Esophagus (tissue), 2 donors: ENCODE measurements around the gene SUPT3H. TPM values are rescaled to one million over a fixed set of nuclear protein-coding genes. Genes with fewer than 3 reads are reported as not detected.
"Not testable (repeated sequence)": the region's sequence is repeated elsewhere in the genome, so short reads cannot be mapped to it uniquely, and the experiment has no call there.

Experiments
- H3K27ac ChIP-seq, 2 donors: one replicate each; pipeline ENCODE4 v1.5.1; 2013; ENCODE audit warnings: low read depth in 2 of 2, mild to moderate bottlenecking in 2 of 2, inconsistent platforms in 1 of 2, low read length in 1 of 2, moderate library complexity in 1 of 2
- H3K27me3 ChIP-seq, 2 donors: one replicate each; pipeline ENCODE4 v1.6.1; 2013; ENCODE audit warnings: low read length in 2 of 2, control low read depth in 1 of 2, mild to moderate bottlenecking in 1 of 2; ENCODE audit not compliant: insufficient read depth in 2 of 2, control insufficient read depth in 1 of 2
- H3K36me3 ChIP-seq, 2 donors: one replicate each; pipeline ENCODE4 v1.6.1; 2013; ENCODE audit warnings: low read length in 1 of 2; ENCODE audit not compliant: control insufficient read depth in 2 of 2, insufficient read depth in 2 of 2
- H3K4me1 ChIP-seq, 2 donors: one replicate each; pipeline ENCODE4 v1.6.1; 2013; ENCODE audit warnings: low read length in 1 of 2; ENCODE audit not compliant: control insufficient read depth in 2 of 2, insufficient read depth in 2 of 2
- H3K4me3 ChIP-seq, 2 donors: one replicate each; pipeline ENCODE4 v1.5.1; 2013; ENCODE audit warnings: low read length in 2 of 2, mild to moderate bottlenecking in 2 of 2, low read depth in 1 of 2, moderate library complexity in 1 of 2
- H3K9me3 ChIP-seq, 2 donors: one replicate each; pipeline ENCODE4 v1.6.1; 2013; ENCODE audit warnings: mild to moderate bottlenecking in 2 of 2, low read depth in 1 of 2, low read length in 1 of 2, moderate library complexity in 1 of 2; ENCODE audit not compliant: control insufficient read depth in 2 of 2, insufficient read depth in 1 of 2
- WGBS, 2 donors: extraction: QIAGEN DNeasy Blood & Tissue Kit; methylation state at CpG; one replicate each; pipeline ENCODE4 v1.1.7; 2013; 5-methylcytosine and 5-hydroxymethylcytosine counted together
- polyA plus RNA-seq, 2 donors: library from polyadenylated mRNA; stranded (reverse); fragments of 200-250 nt; gene quantifications; one replicate each; pipeline ENCODE4 v1.2.3, GENCODE V29; 2013
- donor health status: healthy with polysubstance abuse.
- donor health status: Bipolar disorder and iron deficiency.

The SUPT3H gene
- polyA plus RNA-seq, 2 donors, result 2.8 to 3.6 TPM

DNA sequence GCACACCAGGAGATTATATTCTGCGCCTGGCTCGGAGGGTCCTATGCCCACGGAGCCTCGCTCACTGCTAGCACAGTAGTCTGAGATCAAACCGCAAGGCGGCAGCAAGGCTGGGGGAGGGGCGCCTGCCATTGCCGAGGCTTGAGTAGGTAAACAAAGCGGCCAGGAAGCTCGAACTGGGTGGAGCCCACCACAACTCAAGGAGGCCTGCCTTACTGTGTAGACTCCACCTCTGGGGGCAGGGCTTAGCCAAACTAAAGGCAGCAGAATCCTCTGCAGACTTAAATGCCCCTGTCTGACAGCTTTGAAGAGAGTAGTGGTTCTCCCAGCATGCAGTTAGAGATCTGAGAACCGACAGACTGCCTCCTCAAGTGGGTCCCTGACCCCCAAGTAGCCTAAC, 477.4 kb downstream of the SUPT3H start:
- H3K4me1 ChIP-seq, H3K4me3 ChIP-seq, H3K9me3 ChIP-seq, H3K27ac ChIP-seq, H3K36me3 ChIP-seq, H3K27me3 ChIP-seq: not testable (repeated sequence)
- WGBS, 2 donors, result 94 to 98% methylated on average over 8 to 11 of the region's 11 CpGs

DNA sequence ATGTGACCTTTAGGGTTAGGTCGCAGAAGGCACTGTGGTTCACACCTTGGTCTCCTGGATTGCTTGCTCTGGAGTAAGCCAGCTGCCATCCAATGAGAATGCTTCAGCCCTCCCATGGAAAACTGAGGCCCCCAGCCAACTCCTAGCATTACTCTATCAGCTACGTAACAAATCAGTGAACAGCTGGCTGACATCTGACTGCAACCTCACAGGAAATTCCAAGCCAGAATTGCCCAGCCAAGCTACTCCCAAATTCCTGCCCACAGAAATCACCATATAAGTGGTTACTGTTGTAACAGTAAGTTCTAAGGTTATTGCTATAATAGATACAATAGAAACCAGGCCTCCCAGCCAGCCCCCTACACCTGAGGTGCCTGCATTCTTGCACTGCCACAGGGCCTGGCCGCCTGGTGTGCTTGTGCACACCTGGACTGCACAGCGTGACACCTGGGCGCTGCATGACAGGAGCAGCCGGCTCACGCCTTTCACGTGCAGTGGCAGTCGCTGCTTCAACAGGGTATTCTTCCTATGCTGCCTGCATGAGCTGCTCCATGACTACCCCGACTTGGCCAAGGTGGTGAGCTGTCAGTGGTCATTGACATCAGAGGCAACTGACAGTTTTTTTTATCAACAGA, 479.3 kb downstream of the SUPT3H start:
- no peaks in the 10 kb centered on the region for H3K9me3 ChIP-seq
- no peak overlapping the region for H3K4me3 ChIP-seq
- 93 to 97% methylated on average over 10 of the region's 10 CpGs for WGBS, 2 donors
- H3K27ac ChIP-seq, result no peak overlapping the region
- H3K36me3 ChIP-seq, result no peaks in the 10 kb centered on the region
- no peaks in the 10 kb centered on the region for H3K27me3 ChIP-seq
- no peaks in the 10 kb centered on the region for H3K4me1 ChIP-seq

DNA sequence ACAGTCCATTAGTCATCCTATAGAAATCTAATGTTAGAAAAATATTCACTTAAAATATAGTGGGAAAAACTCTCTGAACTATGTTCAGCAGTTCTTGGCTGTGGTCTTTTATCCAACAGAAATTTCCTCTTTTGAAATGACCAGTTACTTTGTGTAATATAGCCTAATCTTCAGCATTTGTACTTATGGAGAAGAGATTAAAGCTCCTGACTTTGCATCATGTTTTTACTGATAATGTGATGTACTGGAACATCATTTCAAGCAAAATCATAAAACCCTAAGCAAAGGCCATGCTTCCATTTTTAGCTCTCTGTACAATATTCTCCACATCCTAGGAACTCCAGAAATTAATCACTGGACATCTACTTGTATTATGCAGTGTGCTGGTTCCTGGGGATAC, 480.4 kb downstream of the SUPT3H start:
- no peak overlapping the region for H3K27ac ChIP-seq
- H3K27me3 ChIP-seq, result no peaks in the 10 kb centered on the region
- H3K36me3 ChIP-seq, result no peaks in the 10 kb centered on the region
- no peaks in the 10 kb centered on the region for H3K4me1 ChIP-seq
- H3K9me3 ChIP-seq, result no peaks in the 10 kb centered on the region
- H3K4me3 ChIP-seq, result no peak overlapping the region

DNA sequence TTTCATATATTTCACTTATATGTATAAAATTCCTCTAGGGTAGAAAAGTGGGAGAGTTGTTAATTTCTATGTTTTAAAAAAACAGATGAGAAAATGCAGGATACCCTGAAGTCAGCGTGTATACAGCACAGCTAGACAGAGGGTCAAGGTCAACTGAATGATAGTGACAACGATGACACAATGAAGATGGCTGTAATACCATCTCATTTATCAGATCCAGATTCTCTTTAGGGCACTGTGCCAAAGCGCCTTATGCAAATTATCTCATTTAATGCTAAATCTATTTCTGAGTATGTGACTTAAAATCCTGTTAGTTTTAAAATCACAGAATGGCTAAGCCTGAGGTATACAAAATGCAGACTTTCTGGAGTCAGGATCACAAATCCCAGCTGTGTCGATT, 481.0 kb downstream of the SUPT3H start:
- Histone ChIP-seq H3K4me1 (no peaks in the 10 kb centered on the region), H3K9me3 (no peaks in the 10 kb centered on the region), H3K27me3 (no peaks in the 10 kb centered on the region), H3K27ac (no peak overlapping the region), H3K36me3 (no peaks in the 10 kb centered on the region), H3K4me3 (no peak overlapping the region)
- WGBS, 2 donors, result 67 to 75% methylated on average over 4 of the region's 4 CpGs

DNA sequence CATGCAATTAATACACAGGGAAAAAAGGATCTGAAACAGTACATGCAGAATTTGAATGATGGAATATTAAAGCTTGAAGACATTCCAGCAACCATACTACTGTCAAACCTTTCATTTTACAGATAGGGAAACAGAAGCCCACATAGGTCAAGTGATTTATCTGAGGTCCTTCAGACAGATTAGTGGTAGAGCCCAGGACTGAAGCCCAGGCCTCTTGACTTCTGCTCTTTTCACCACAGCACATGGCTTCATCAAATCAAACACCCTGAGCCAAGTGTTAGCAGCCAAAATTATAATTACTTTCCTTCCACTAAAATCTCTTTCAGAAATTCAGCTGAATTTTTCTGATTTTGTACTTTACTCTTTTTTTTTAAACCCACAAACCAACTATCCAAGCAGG, 485.2 kb downstream of the SUPT3H start:
- Histone ChIP-seq H3K36me3 (no peaks in the 10 kb centered on the region), H3K27me3 (no peaks in the 10 kb centered on the region), H3K4me1 (no peaks in the 10 kb centered on the region), H3K4me3 (no peak overlapping the region), H3K27ac (no peak overlapping the region), H3K9me3 (no peaks in the 10 kb centered on the region)

DNA sequence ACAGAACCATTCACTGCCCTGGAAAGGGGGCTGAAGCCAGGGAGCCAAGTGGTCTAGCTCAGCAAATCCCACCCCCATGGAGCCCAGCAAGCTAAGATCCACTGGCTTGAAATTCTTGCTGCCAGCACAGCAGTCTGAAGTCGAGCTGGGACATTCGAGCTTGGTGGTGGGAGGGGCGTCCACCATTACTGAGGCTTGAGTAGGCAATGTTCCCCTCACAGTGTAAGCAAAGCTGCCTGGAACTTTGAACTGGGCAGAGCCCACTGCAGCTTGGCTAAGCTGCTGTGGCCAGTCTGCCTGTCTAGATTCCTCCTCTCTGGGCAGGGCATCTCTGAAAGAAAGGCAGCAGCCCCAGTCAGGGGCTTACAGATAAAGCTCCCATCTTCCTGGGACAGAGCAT, 498.7 kb downstream of the SUPT3H start:
- not testable (repeated sequence) for H3K27ac ChIP-seq, H3K9me3 ChIP-seq, H3K36me3 ChIP-seq, H3K4me1 ChIP-seq, H3K27me3 ChIP-seq, H3K4me3 ChIP-seq
- WGBS, 2 donors, result 82 to 83% methylated on average over 3 of the region's 3 CpGs

DNA sequence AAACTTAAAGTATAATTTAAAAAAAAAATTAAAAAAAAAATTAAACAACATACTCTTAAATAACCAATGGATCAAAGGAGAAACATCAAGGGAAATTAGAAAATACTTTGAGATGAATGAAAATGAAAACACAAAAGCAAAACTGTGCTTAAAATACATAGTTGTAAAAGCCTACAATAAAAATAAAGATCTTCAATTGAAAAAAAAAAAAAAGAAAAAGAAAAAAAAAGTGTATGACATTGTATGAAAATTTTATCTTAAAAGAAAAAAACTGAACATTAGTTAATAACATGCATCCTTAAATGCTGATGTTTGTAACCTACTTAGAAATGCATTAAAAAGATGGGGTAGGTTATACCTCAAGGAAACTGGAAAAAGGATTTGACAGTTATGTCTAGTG, 501.1 kb downstream of the SUPT3H start:
- not testable (repeated sequence) for H3K9me3 ChIP-seq, H3K36me3 ChIP-seq, H3K27ac ChIP-seq, H3K4me1 ChIP-seq, H3K27me3 ChIP-seq, H3K4me3 ChIP-seq

DNA sequence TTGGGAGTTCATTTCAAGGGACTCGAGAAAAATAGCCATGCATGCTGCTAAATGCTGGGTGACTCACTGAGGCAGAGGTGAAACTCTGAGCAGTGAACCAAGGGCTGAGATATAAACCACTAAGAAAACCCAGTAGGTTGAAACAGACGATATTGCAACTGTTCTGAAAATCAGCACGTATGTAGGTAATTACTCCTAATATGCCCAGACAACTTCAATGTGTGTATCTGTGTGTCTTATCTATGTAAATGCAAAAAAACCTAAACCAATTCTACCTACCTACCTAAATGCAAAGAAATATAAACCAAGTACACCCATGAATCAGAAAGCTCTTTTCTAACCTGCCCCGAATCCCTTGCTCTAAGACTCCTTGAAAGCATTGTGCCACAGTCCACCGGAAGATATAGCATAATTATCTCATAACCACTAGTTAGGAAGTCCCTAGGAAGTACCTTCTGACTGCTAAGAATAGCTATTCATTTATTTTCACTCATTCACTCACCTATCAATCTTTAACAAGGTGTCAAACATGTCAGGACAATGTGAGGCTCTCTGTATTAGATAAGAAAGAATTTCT, 508.3 kb downstream of the SUPT3H start:
- Histone ChIP-seq H3K27me3 (no peaks in the 10 kb centered on the region), H3K27ac (no peak overlapping the region), H3K9me3 (peaks cover 0 to under 1% of the 10 kb centered on the region in 2 donors), H3K4me3 (no peak overlapping the region), H3K4me1 (no peaks in the 10 kb centered on the region), H3K36me3 (no peaks in the 10 kb centered on the region)
- WGBS, 2 donors, result 74 to 77% methylated on average over 5 of the region's 5 CpGs

DNA sequence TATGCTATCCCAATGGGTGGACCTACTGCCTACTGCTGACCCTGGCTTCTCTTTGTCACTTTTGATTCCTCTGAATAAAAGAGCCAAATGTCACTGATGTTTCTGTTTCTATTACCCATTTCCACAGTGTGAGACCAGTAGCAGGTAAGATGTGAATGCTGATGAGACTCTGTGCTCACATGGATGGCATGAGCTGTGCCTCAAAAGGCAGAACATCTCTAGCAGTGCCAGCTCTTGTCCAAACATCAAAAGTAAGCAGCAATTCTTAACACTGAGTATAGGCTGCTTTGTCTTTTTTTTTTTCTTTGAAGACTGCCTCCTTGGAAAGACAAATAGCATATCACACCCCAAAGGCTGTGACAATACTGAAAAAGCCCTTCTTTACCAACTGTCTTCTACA, 508.8 kb downstream of the SUPT3H start:
- H3K36me3 ChIP-seq, result no peaks in the 10 kb centered on the region
- no peak overlapping the region for H3K27ac ChIP-seq
- no peak overlapping the region for H3K4me3 ChIP-seq
- peaks cover 0 to 2% of the 10 kb centered on the region in 2 donors for H3K9me3 ChIP-seq
- no peaks in the 10 kb centered on the region for H3K4me1 ChIP-seq
- H3K27me3 ChIP-seq, result no peaks in the 10 kb centered on the region

DNA sequence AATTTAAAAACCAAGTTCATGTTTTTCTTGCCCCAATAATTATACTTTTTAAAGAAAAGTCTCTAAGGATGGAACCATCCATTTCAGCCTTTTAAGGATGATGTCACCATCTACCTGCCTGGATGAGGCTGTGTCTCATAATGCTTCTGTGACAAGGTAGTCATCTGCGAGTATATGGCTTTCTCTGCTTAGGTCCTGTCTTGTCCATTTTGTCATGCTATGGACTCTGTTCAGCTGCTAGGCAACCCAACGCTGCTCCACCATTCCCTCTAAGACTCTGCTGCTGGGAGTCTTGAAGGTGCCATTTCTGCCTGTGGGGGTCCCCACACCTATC, 509.4 kb downstream of the SUPT3H start:
- no peak overlapping the region for H3K4me3 ChIP-seq
- peaks cover 0 to 2% of the 10 kb centered on the region in 2 donors for H3K9me3 ChIP-seq
- H3K27me3 ChIP-seq, result no peaks in the 10 kb centered on the region
- no peaks in the 10 kb centered on the region for H3K36me3 ChIP-seq
- 94 to 97% methylated on average over 2 of the region's 2 CpGs for WGBS, 2 donors
- no peaks in the 10 kb centered on the region for H3K4me1 ChIP-seq
- no peak overlapping the region for H3K27ac ChIP-seq
